PC-3 (cell line): ENCODE results near the gene AP1M1. TPM values are rescaled to one million over a fixed set of nuclear protein-coding genes. Genes with fewer than 3 reads are reported as not detected.

ENCODE experiments used
- ATAC-seq: fragments of 200-7000 bp; cut with Tn5 transposase; 2 replicates; pipeline ENCODE4 v1.9.1; 2020; ENCODE audit warnings: mild to moderate bottlenecking, moderate library complexity
- BruUV-seq: library from RNA; stranded (reverse); fragments of 400-500 nt; replicated peaks from 2 replicates; lab custom pipeline; 2021; lab: Mats Ljungman, UMichigan
- CTCF ChIA-PET: fragments of 300-600 bp; sonication (Branson Sonifier 250); formaldehyde crosslinking; loops from one replicate; lab custom pipeline; 2022; ENCODE audit warnings: antibody characterized with exemption; lab: Charles Lee
- POLR2A ChIA-PET: fragments of 300-600 bp; sonication (Branson Sonifier 250); formaldehyde crosslinking; loops from one replicate; lab custom pipeline; 2022; ENCODE audit warnings: antibody characterized with exemption; ENCODE audit not compliant: unreplicated experiment; lab: Charles Lee
- DNase-seq: peaks from one replicate; pipeline ENCODE4 v3.0.0-alpha.2; 2015
- H2AFZ ChIP-seq: fragments of 300-600 bp; sonication (generic); 2 replicates; pipeline ENCODE4 v1.6.0; 2016; ENCODE audit warnings: antibody characterized with exemption, low read length
- H3F3A ChIP-seq: fragments of 300-600 bp; sonication (generic); one replicate; pipeline ENCODE4 v1.6.0; 2017; ENCODE audit warnings: antibody characterized with exemption, low read length, control low read depth, mild to moderate bottlenecking; ENCODE audit not compliant: unreplicated experiment
- H3K27ac ChIP-seq: fragments of 300-600 bp; sonication (generic); 2 replicates; pipeline ENCODE4 v1.5.1; 2016; ENCODE audit warnings: mild to moderate bottlenecking, low read length
- H3K27me3 ChIP-seq: fragments of 300-600 bp; sonication (generic); 2 replicates; pipeline ENCODE4 v1.6.1; 2016; ENCODE audit warnings: low read length, mixed read lengths
- H3K36me3 ChIP-seq: fragments of 300-600 bp; sonication (generic); 2 replicates; pipeline ENCODE4 v1.6.1; 2016; ENCODE audit warnings: low read depth, mixed run types, low read length, mixed read lengths
- H3K4me1 ChIP-seq: fragments of 300-600 bp; sonication (generic); 2 replicates; pipeline ENCODE4 v1.5.1; 2016; ENCODE audit warnings: low read length; ENCODE audit not compliant: insufficient read depth
- H3K4me2 ChIP-seq: fragments of 300-600 bp; sonication (generic); 2 replicates; pipeline ENCODE4 v1.6.0; 2016; ENCODE audit warnings: low read length
- H3K4me3 ChIP-seq: fragments of 300-600 bp; sonication (generic); 2 replicates; pipeline ENCODE4 v1.5.1; 2016; ENCODE audit warnings: mild to moderate bottlenecking, low read length, mixed read lengths
- H3K79me2 ChIP-seq: fragments of 300-600 bp; sonication (generic); 2 replicates; pipeline ENCODE4 v1.6.1; 2017; ENCODE audit warnings: low read length, mixed read lengths
- H3K9ac ChIP-seq: fragments of 300-600 bp; sonication (generic); 2 replicates; pipeline ENCODE4 v1.6.0; 2016; ENCODE audit warnings: mild to moderate bottlenecking, low read length
- H3K9me2 ChIP-seq: fragments of 300-600 bp; sonication (generic); replicated peaks from 2 replicates; pipeline ENCODE4 v1.6.1; 2016; ENCODE audit warnings: mixed run types, low read length, mixed read lengths
- H3K9me3 ChIP-seq: fragments of 300-600 bp; sonication (generic); 2 replicates; pipeline ENCODE4 v1.6.1; 2016; ENCODE audit warnings: low read length, mixed read lengths
- H4K20me1 ChIP-seq: fragments of 300-600 bp; sonication (generic); 2 replicates; pipeline ENCODE4 v1.6.1; 2016; ENCODE audit warnings: low read length, mixed read lengths
- CTCF ChIP-seq: fragments of 300-600 bp; sonication (generic); conservative IDR thresholded peaks from 2 replicates; pipeline ENCODE4 v1.5.1; 2017; ENCODE audit warnings: antibody characterized with exemption, low read depth, mild to moderate bottlenecking, low read length
- EZH2 ChIP-seq: fragments of 300-600 bp; sonication (generic); IDR thresholded peaks from one replicate; pipeline ENCODE4 v1.6.1; 2017; ENCODE audit warnings: antibody characterized with exemption, mild to moderate bottlenecking, low read length; ENCODE audit not compliant: unreplicated experiment
- EZH2phosphoT487 ChIP-seq: fragments of 300-600 bp; sonication (generic); IDR thresholded peaks from 2 replicates; pipeline ENCODE4 v1.6.1; 2018; ENCODE audit warnings: mild to moderate bottlenecking, antibody characterized with exemption, low read length, borderline replicate concordance
- intact Hi-C: fragments of 100-400 bp; cut with micrococcal nuclease; formaldehyde crosslinking; loops from 2 replicates; pipeline ENCODE4 v1.9.0; 2023
- total RNA-seq: library from RNA; depleted of rRNA; stranded (reverse); fragments of >200 nt; gene quantifications from 2 replicates; pipeline ENCODE4 v1.2.3, GENCODE V29; 2014

Gene AP1M1
- total RNA-seq, 1 experiment from 2014 or later: 104 TPM

DNA sequence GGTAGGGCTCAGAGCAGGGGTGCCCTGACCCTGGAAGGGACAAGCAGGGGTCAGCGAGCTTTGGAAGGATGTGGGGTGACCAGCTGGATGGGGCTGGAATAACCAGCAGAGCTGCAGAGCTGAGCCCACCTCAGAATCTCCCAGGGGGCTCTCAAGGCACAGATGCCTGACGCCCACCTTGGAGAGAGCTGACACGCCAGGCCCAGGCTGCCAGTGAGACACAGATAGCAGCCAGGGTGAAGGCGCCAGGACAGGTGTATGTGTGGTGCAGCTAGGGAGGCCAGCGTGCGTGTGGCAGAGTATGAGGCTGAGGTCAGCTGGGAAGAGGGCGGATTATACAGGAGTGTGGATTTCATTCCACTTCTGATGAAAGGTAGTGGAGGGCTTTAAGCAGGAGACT lies 8.9 kb downstream of the AP1M1 start:
- ATAC-seq (no peak), DNase-seq (no peak)
- TF ChIP-seq EZH2 (no peak), EZH2phosphoT487 (no peak), CTCF (no peak)
- no peaks in the 10 kb centered on the region for H3K27me3 ChIP-seq
- H3K36me3 ChIP-seq: peaks cover 8% of the 10 kb centered on the region; the same call in 1 of the 2 replicates
- H3K9me3 ChIP-seq: no peaks in the 10 kb centered on the region
- no peaks in the 10 kb centered on the region for H4K20me1 ChIP-seq
- no peaks in the 10 kb centered on the region for H3K79me2 ChIP-seq
- intact Hi-C loops: no loop called here
- H2AFZ ChIP-seq: no peak overlapping the region
- H3K4me1 ChIP-seq: no peaks in the 10 kb centered on the region
- H3K4me2 ChIP-seq: no peak overlapping the region
- CTCF ChIA-PET: no interaction called here
- no peak overlapping the region for H3K4me3 ChIP-seq
- no peak overlapping the region for H3K9ac ChIP-seq
- POLR2A ChIA-PET: no interaction called here
- no peaks in the 10 kb centered on the region for H3K9me2 ChIP-seq
- no peak overlapping the region for H3K27ac ChIP-seq
- H3F3A ChIP-seq: no peaks in the 10 kb centered on the region
- BruUV-seq: no TSS peak

- Histone ChIP-seq H3K4me2 (no peak overlapping the region), H3K27me3 (no peaks in the 10 kb centered on the region), H3K4me1 (no peaks in the 10 kb centered on the region), H2AFZ (no peak overlapping the region), H3K9ac (no peak overlapping the region), H3F3A (no peaks in the 10 kb centered on the region), H4K20me1 (no peaks in the 10 kb centered on the region), H3K27ac (no peak overlapping the region), H3K4me3 (no peak overlapping the region), H3K9me2 (no peaks in the 10 kb centered on the region), H3K79me2 (no peaks in the 10 kb centered on the region), H3K9me3 (no peaks in the 10 kb centered on the region), H3K36me3 (peaks cover 8% of the 10 kb centered on the region; the same call in 1 of the 2 replicates)
- ATAC-seq (no peak), DNase-seq (no peak)
- TF ChIP-seq EZH2 (no peak), EZH2phosphoT487 (no peak), CTCF (no peak)
- POLR2A ChIA-PET: interaction anchor here (0.8 kb wide), 1 partner anchor 10 kb away, joined by 4 read pairs; the partner anchor contains the start of gene AP1M1
- no TSS peak for BruUV-seq
- intact Hi-C loops: no loop called here
- CTCF ChIA-PET: interaction anchor here (0.5 kb wide), 1 partner anchor 166 kb away, joined by 3 read pairs; no protein-coding TSS in a partner anchor
Measured at GRCh38 chr19:16207063-16207462, 9.4 kb downstream of the AP1M1 start.

DNA sequence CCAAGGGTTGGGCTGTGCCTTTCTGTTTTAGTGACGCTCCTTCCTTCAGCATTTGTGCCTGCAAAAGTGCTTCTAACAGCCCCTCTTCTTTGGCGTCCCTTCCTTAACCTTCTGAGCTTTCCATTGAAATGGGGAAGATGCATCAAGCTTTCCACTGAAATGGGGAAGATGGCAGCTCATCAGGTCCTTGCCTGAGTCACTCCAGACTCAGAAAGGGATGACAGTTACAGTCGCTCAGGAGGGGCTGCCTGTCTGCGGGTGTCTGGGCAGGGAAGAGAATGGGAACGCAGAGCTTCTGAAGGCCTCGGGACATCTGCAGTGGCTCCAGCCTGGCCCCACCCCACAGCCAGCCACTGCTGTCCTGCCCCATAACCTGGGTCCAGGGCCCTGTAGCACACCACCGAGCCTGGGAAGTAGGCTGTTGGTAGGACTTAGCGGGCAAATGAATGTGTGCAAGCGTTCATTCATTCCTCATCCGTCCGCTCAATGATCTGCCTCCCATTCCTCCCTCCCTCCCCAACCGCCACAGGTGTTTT lies 9.8 kb downstream of the AP1M1 start:
- ATAC-seq: no peak
- no peak for DNase-seq
- Histone ChIP-seq H3K4me1 (no peaks in the 10 kb centered on the region), H3K36me3 (peaks cover 8% of the 10 kb centered on the region; the same call in 1 of the 2 replicates), H3K79me2 (no peaks in the 10 kb centered on the region; the same call in 1 of the 2 replicates), H3K9me2 (no peaks in the 10 kb centered on the region), H3K9ac (no peak overlapping the region), H3K9me3 (no peaks in the 10 kb centered on the region), H2AFZ (no peak overlapping the region), H3K4me3 (no peak overlapping the region), H4K20me1 (no peaks in the 10 kb centered on the region), H3K4me2 (no peak overlapping the region), H3K27me3 (no peaks in the 10 kb centered on the region), H3F3A (no peaks in the 10 kb centered on the region), H3K27ac (no peak overlapping the region)
- intact Hi-C loops: no loop called here
- ChIA-PET POLR2A (interaction anchor here (0.8 kb wide), 1 partner anchor 10 kb away, joined by 4 read pairs; the partner anchor contains the start of gene AP1M1), CTCF (interaction anchor here (0.5 kb wide), 1 partner anchor 166 kb away, joined by 3 read pairs; no protein-coding TSS in a partner anchor)
- BruUV-seq: no TSS peak
- no peak for TF ChIP-seq EZH2
